A673 (cell line): ENCODE measurements around the gene EHF. TPM values are rescaled to one million over a fixed set of nuclear protein-coding genes. Genes with fewer than 3 reads are reported as not detected.

Source experiments
- BruUV-seq: library from RNA; stranded (reverse); fragments of 400-500 nt; replicated peaks from 2 replicates; lab custom pipeline; 2021; lab: Mats Ljungman, UMichigan
- CTCF ChIA-PET: fragments of 300-600 bp; sonication (Branson Sonifier 250); formaldehyde crosslinking; loops from one replicate; lab custom pipeline; 2022; ENCODE audit warnings: antibody characterized with exemption; lab: Charles Lee
- POLR2A ChIA-PET: fragments of 300-600 bp; sonication (Branson Sonifier 250); formaldehyde crosslinking; loops from one replicate; lab custom pipeline; 2022; ENCODE audit warnings: antibody characterized with exemption; ENCODE audit not compliant: low non-redundant PET; lab: Charles Lee
- DNase-seq: peaks from one replicate; pipeline ENCODE4 v3.0.0-alpha.2; 2015; ENCODE audit warnings: low spot score
- H3K27ac ChIP-seq: fragments of 200-600 bp; sonication (generic); 2 replicates; pipeline ENCODE4 v1.5.1; 2016; ENCODE audit warnings: mixed run types, low read depth, mild to moderate bottlenecking, mixed read lengths, antibody characterized with exemption, low read length; ENCODE audit not compliant: poor library complexity, severe bottlenecking
- H3K27me3 ChIP-seq: fragments of 200-600 bp; sonication (generic); replicated peaks from 2 replicates; pipeline ENCODE4 v1.6.1; 2017; ENCODE audit warnings: mixed run types, low read depth, mild to moderate bottlenecking, mixed read lengths, antibody characterized with exemption, low read length; ENCODE audit not compliant: insufficient read depth, poor library complexity
- H3K36me3 ChIP-seq: fragments of 200-600 bp; sonication (generic); 2 replicates; pipeline ENCODE4 v1.6.1; 2016; ENCODE audit warnings: mixed run types, mild to moderate bottlenecking, mixed read lengths, antibody characterized with exemption, low read length; ENCODE audit not compliant: insufficient read depth, poor library complexity, severe bottlenecking
- H3K4me1 ChIP-seq: fragments of 200-600 bp; sonication (generic); 2 replicates; pipeline ENCODE4 v1.6.1; 2017; ENCODE audit warnings: mixed run types, mild to moderate bottlenecking, mixed read lengths, antibody characterized with exemption, low read length; ENCODE audit not compliant: insufficient read depth, poor library complexity, severe bottlenecking
- H3K4me3 ChIP-seq: fragments of 200-600 bp; sonication (generic); 2 replicates; pipeline ENCODE4 v1.5.1; 2016; ENCODE audit warnings: low read depth, mixed run types, mild to moderate bottlenecking, mixed read lengths, low read length; ENCODE audit not compliant: poor library complexity, severe bottlenecking
- H3K9me3 ChIP-seq: fragments of 200-600 bp; sonication (generic); 2 replicates; pipeline ENCODE4 v1.6.1; 2016; ENCODE audit warnings: mixed run types, low read depth, mild to moderate bottlenecking, mixed read lengths, antibody characterized with exemption, low read length; ENCODE audit not compliant: poor library complexity, severe bottlenecking
- CTCF ChIP-seq: fragments of 300-800, 200-600 bp; sonication (generic); conservative IDR thresholded peaks from 2 replicates; pipeline ENCODE4 v1.5.1; 2017; ENCODE audit warnings: low read depth, mild to moderate bottlenecking, antibody characterized with exemption, low read length, moderate library complexity, mixed read lengths
- EZH2 ChIP-seq: fragments of 200-600 bp; sonication (generic); IDR thresholded peaks from 2 replicates; pipeline ENCODE4 v1.6.1; 2017; ENCODE audit warnings: borderline replicate concordance, low read depth, mild to moderate bottlenecking, mixed read lengths, antibody characterized with exemption, low read length; ENCODE audit not compliant: poor library complexity, severe bottlenecking
- intact Hi-C: fragments of 100-400 bp; cut with micrococcal nuclease; formaldehyde crosslinking; loops from one replicate; pipeline ENCODE4 v1.10.0; 2022; ENCODE audit not compliant: unreplicated experiment
- total RNA-seq: library from RNA; stranded (reverse); gene quantifications from 2 replicates; pipeline ENCODE4 v1.2.3, GENCODE V29; 2021

EHF gene
- total RNA-seq, 1 experiment from 2014 or later = not detected

DNA sequence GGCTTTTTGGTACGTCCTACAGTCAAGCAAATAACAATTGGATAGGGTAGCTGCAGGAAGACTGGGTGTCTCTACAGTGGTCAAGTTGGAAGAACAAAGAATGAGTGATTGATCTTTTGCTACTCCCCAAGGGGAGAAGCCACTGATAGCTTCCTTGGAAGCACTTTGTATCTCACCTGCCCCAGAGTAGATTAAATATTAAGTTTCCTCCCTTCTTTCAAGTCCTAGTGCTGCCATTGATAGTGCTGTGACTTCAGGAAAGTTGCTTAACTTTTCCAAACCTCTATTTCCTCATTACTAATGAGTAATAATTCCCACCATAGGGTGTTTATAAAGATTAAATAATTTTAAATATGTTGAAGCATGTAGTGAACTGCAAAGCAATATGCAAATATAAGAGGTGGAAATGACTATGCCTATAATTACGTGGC lies 35.6 kb upstream of the EHF start:
- TF ChIP-seq EZH2 (no peak), CTCF (no peak)
- BruUV-seq = no TSS peak
- H3K9me3 ChIP-seq = no peaks in the 10 kb centered on the region
- DNase-seq = no peak
- H3K4me3 ChIP-seq = no peak overlapping the region
- intact Hi-C loops = loop anchor here (5.0 to 10.0 kb wide), 3 partner anchors 657 to 1679 kb away; no protein-coding TSS in a partner anchor
- CTCF ChIA-PET = interaction anchor here (0.7 to 1.6 kb wide), 2 partner anchors 17 to 451 kb away, joined by 3 to 4 read pairs; no protein-coding TSS in a partner anchor
- peaks cover 3% of the 10 kb centered on the region for H3K4me1 ChIP-seq
- no peak overlapping the region for H3K27ac ChIP-seq
- POLR2A ChIA-PET = no interaction called here
- H3K27me3 ChIP-seq = peaks cover 39% of the 10 kb centered on the region
- no peaks in the 10 kb centered on the region for H3K36me3 ChIP-seq

DNA sequence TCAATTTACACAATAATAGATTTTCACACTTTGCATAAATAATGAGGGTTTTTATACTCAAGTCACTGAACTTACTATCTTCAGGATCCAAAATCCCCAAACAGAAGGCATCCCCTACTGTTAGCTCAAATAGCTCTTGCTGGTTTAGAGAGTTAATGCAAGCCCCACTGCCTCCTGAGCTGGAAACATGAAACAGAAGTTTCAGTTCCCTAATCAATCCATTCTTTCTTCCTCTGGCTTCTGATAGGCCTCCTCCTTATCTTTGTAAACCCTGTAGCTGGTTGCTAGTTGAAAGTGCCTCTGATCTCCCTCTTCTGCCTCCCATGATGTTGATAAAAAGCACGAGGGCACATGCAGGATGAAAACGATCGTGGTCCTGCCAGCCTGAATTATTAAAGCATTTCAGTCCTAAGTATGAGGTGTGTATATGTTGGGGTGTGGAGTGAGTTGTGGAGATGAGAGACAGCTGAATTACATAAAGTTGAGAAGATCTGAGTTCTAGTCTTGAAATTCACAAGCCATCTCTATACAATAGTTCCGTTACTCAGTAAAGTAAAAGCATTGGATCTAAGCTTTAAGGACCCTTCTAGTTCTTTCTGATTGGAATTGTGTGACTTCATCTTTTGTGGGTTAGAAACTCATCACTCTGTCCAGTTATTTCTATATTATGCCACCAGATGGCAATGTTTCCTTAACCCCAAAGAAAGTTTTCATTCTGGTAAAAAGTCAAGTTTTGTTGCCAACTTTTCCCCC lies 35.0 kb upstream of the EHF start:
- intact Hi-C loops = loop anchor here (1.0 to 10.0 kb wide), 5 partner anchors 305 to 1679 kb away; no protein-coding TSS in a partner anchor
- CTCF ChIA-PET = interaction anchor here (0.7 to 1.6 kb wide), 5 partner anchors 18 to 450 kb away, joined by 3 to 4 read pairs (median 3); partner anchors contain the start of gene ELF5
- POLR2A ChIA-PET = no interaction called here
- DNase-seq = peak; percentile 86
- H3K4me1 ChIP-seq = peaks cover 3% of the 10 kb centered on the region
- H3K27ac ChIP-seq = no peak overlapping the region
- no peaks in the 10 kb centered on the region for H3K9me3 ChIP-seq
- no peaks in the 10 kb centered on the region for H3K36me3 ChIP-seq
- H3K27me3 ChIP-seq = peaks cover 39% of the 10 kb centered on the region
- no TSS peak for BruUV-seq
- TF ChIP-seq CTCF = peak; percentile 94
- TF ChIP-seq EZH2 = no peak
- no peak overlapping the region for H3K4me3 ChIP-seq

DNA sequence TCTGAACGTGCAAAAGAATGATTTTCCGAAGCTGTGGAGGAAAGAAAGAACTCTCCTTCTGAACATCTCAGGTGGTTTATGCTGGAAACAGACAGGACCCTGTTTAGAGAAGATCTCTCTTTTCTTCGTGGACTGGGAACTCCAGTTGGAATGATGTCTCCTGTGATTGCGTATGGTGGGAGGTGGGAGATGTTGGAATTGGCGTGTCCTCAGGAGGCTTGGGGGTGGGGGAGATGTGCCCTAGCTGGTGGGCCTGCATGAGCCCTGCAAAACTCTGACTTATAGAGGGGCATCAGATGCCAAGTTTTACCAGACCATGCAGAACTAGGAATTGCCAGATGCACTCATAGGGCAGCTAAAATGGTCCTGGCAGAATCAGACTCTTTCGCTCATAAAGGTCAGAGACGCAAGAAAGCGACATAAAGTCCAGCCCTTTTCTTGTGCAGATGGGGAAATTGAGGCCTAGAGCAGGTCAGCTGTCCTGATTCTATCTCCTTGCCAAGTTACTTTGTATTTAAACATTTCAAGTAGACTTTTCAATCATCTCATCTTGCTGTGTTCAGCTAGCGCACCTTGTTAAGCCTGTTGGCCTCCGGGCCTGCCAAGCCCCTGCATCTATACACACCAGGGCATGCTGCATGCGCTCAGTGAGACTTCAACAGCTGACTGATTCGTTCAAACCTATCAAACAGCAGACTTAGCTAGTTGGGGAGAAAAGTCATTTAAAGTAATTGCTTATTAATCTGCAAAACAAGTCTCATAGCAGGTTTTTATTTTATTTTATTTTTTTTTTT lies 34.2 kb upstream of the EHF start:
- ChIA-PET CTCF (interaction anchor here (0.7 to 1.6 kb wide), 5 partner anchors 22 to 449 kb away, joined by 3 to 4 read pairs (median 3); partner anchors contain the start of gene ELF5), POLR2A (no interaction called here)
- TF ChIP-seq EZH2 (no peak), CTCF (0 out of 2 replicates have a peak, but pooled peaks have one; percentile 8)
- Histone ChIP-seq H3K4me3 (no peak overlapping the region), H3K4me1 (peaks cover 3% of the 10 kb centered on the region), H3K36me3 (no peaks in the 10 kb centered on the region), H3K9me3 (no peaks in the 10 kb centered on the region), H3K27ac (no peak overlapping the region), H3K27me3 (peaks cover 38% of the 10 kb centered on the region)
- no peak for DNase-seq
- no TSS peak for BruUV-seq
- intact Hi-C loops = loop anchor here (1.0 to 10.0 kb wide), 5 partner anchors 304 to 1678 kb away; no protein-coding TSS in a partner anchor
